Measurements from ENCODE around the gene FBXL7. TPM values are rescaled to one million over a fixed set of nuclear protein-coding genes. Genes with fewer than 3 reads are reported as not detected.

The FBXL7 gene
- total and polyA plus RNA-seq, 2 donors (not counting 3 experiments of a cell fraction or from before 2014, with no cell fraction given), result 23.5 to 32.2 TPM

DNA sequence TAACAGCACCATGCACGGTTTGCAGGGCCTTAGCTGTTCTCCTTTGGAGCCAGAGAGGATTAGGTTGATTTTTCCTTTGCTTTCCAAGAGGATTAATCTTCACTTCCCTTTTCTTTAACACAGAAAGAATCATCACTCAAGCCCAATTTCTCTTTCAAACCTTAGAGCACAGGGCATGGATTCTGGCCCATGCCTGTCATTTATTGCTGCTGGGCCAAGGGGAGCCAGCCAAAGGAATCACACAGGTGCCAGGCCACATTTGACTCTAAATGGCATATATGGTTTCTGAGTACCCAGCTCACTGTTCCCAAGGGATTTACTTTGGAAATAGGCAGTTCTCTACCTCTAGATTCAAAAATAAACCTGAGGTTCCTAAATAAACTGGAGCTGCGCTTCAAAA lies 58.3 kb downstream of the FBXL7 start:
- Histone ChIP-seq H3K9me1 (replicated peaks; ENCODE audit: control insufficient read depth, extremely low read depth, insufficient read depth, low read length) (no peaks in the 10 kb centered on the region), H3K4me1 (ENCODE audit: control insufficient read depth, extremely low read depth, insufficient read depth, low read length) (no peaks in the 10 kb centered on the region), H3K4me2 (ENCODE audit: insufficient read depth, low read length) (no peak overlapping the region), H4K20me1 (replicated peaks; ENCODE audit: control insufficient read depth, extremely low read depth, insufficient read depth, low read length) (peaks cover 3% of the 10 kb centered on the region), H3K79me2 (ENCODE audit: control insufficient read depth, insufficient read depth, low read length) (peaks cover 3% of the 10 kb centered on the region), H3K4me3 (replicated peaks in 1 of 3; ENCODE audit: insufficient read depth in 1 of 3, low read depth in 1 of 3, low read length in 3 of 3) (no peak overlapping the region), H3K27ac (ENCODE audit: insufficient read depth, low read depth, low read length) (no peak overlapping the region), H3K9me3 (replicated peaks; ENCODE audit: control insufficient read depth, insufficient read depth, low read length) (no peaks in the 10 kb centered on the region), H3K9ac (replicated peaks; ENCODE audit: extremely low read depth, insufficient read depth, low read length) (no peak overlapping the region), H2AFZ (ENCODE audit: low read depth, low read length) (no peak overlapping the region), H3K27me3 (ENCODE audit: control insufficient read depth in 2 of 2, insufficient read depth in 2 of 2, low read length in 2 of 2) (no peaks in the 10 kb centered on the region), H3K36me3 (ENCODE audit: control insufficient read depth in 2 of 2, extremely low read depth in 1 of 2, insufficient read depth in 2 of 2, low read length in 2 of 2) (no peaks in the 10 kb centered on the region)
- no peak for DNase-seq (ENCODE audit: low read depth, low spot score)
- dilution Hi-C loops (cut with MboI; ENCODE audit: extremely low pct_ligation_motif_present, low sequenced_read_pairs) (no loop called here), intact Hi-C loops (cut with micrococcal nuclease) (no loop called here)
- CTCF ChIA-PET, result no interaction called here
- FAIRE-seq, result no peak
- TF ChIP-seq GATA2 (IDR thresholded peaks at IDR 0.05; ENCODE audit: insufficient read depth, insufficient read length, low read depth, low read length) (no peak), JUN (IDR thresholded peaks at IDR 0.05; ENCODE audit: borderline replicate concordance, insufficient read depth, insufficient read length, low read depth) (no peak), MYC (IDR thresholded peaks at IDR 0.05; ENCODE audit: low read depth, low read length) (no peak), POLR2AphosphoS5 (IDR thresholded peaks at IDR 0.05; ENCODE audit: insufficient read depth, low read depth, low read length) (no peak), EZH2 (IDR thresholded peaks at IDR 0.05; ENCODE audit: borderline replicate concordance, low read depth, low read length, severe bottlenecking) (no peak), FOS (IDR thresholded peaks at IDR 0.05; ENCODE audit: borderline replicate concordance, insufficient read depth, low read length) (no peak), MAX (IDR thresholded peaks at IDR 0.05; ENCODE audit: insufficient read depth, insufficient read length) (no peak), POLR2A (IDR thresholded peaks at IDR 0.05; ENCODE audit: low read depth, low read length) (no peak)
- TF ChIP-seq, protein P1, sequence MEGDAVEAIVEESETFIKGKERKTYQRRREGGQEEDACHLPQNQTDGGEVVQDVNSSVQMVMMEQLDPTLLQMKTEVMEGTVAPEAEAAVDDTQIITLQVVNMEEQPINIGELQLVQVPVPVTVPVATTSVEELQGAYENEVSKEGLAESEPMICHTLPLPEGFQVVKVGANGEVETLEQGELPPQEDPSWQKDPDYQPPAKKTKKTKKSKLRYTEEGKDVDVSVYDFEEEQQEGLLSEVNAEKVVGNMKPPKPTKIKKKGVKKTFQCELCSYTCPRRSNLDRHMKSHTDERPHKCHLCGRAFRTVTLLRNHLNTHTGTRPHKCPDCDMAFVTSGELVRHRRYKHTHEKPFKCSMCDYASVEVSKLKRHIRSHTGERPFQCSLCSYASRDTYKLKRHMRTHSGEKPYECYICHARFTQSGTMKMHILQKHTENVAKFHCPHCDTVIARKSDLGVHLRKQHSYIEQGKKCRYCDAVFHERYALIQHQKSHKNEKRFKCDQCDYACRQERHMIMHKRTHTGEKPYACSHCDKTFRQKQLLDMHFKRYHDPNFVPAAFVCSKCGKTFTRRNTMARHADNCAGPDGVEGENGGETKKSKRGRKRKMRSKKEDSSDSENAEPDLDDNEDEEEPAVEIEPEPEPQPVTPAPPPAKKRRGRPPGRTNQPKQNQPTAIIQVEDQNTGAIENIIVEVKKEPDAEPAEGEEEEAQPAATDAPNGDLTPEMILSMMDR (IDR thresholded peaks at IDR 0.05; ENCODE audit: extremely low read depth in 1 of 2, insufficient read depth in 1 of 2, low read depth in 1 of 2, low read length in 2 of 2), result no peak
- no TSS peak for BruUV-seq (replicated peaks)
- POLR2A ChIA-PET, result no interaction called here

Data from endothelial cell of umbilical vein (primary cell).